Panc1 (cell line): Measurements from ENCODE around the gene AVEN.

ENCODE experiments used
- POLR2AphosphoS5 ChIP-seq: IDR thresholded peaks from 2 replicates; pipeline ENCODE4 v1.6.1; 2012; ENCODE audit warnings: mild to moderate bottlenecking, low read depth, low read length, moderate library complexity
- SIN3A ChIP-seq: IDR thresholded peaks from 2 replicates; pipeline ENCODE4 v1.6.1; 2012; ENCODE audit warnings: low read depth, mild to moderate bottlenecking, low read length, moderate library complexity, borderline replicate concordance; ENCODE audit not compliant: insufficient read depth
- TCF7L2 ChIP-seq: IDR thresholded peaks from 2 replicates; pipeline ENCODE4 v1.6.1; 2011; ENCODE audit warnings: mild to moderate bottlenecking, low read depth, low read length, inconsistent platforms
- TF ChIP-seq, protein P1 (sequence below): fragments of 450-650 bp; IDR thresholded peaks from 2 replicates; pipeline ENCODE4 v1.5.1; 2017; ENCODE audit warnings: mild to moderate bottlenecking
- TF ChIP-seq, protein P2 (sequence below), 2 experiments: IDR thresholded peaks; 2 replicates each; pipeline ENCODE4 v1.6.1; 2011 to 2012; ENCODE audit warnings: low read depth in 2 of 2, control low read depth in 1 of 2, low read length in 1 of 2, mild to moderate bottlenecking in 1 of 2, moderate library complexity in 1 of 2; ENCODE audit not compliant: insufficient read depth in 1 of 2

DNA sequence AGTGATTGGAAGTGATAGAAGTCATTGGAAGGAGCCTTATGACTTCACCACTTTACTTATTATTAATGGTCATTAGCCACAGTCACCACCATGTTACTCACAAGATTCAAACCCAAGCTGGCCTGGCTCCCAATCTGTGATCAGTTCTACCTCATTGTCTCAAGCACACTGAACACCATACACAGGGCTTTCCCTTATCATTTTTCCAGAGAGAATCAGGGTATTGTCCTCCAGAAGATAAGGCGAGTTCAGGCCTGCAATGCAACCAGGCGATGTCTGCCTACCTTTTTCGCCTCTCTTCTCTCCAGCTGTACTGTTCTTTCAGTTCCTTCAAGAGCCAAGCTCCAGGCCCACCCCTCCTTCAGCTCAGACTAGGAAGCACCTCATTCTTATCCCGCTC, 37.8 kb upstream of the AVEN start:
- TF ChIP-seq, protein P1, sequence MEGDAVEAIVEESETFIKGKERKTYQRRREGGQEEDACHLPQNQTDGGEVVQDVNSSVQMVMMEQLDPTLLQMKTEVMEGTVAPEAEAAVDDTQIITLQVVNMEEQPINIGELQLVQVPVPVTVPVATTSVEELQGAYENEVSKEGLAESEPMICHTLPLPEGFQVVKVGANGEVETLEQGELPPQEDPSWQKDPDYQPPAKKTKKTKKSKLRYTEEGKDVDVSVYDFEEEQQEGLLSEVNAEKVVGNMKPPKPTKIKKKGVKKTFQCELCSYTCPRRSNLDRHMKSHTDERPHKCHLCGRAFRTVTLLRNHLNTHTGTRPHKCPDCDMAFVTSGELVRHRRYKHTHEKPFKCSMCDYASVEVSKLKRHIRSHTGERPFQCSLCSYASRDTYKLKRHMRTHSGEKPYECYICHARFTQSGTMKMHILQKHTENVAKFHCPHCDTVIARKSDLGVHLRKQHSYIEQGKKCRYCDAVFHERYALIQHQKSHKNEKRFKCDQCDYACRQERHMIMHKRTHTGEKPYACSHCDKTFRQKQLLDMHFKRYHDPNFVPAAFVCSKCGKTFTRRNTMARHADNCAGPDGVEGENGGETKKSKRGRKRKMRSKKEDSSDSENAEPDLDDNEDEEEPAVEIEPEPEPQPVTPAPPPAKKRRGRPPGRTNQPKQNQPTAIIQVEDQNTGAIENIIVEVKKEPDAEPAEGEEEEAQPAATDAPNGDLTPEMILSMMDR, result no peak
- TF ChIP-seq POLR2AphosphoS5 (no peak), TCF7L2 (no peak), SIN3A (no peak)
- TF ChIP-seq, protein P2, sequence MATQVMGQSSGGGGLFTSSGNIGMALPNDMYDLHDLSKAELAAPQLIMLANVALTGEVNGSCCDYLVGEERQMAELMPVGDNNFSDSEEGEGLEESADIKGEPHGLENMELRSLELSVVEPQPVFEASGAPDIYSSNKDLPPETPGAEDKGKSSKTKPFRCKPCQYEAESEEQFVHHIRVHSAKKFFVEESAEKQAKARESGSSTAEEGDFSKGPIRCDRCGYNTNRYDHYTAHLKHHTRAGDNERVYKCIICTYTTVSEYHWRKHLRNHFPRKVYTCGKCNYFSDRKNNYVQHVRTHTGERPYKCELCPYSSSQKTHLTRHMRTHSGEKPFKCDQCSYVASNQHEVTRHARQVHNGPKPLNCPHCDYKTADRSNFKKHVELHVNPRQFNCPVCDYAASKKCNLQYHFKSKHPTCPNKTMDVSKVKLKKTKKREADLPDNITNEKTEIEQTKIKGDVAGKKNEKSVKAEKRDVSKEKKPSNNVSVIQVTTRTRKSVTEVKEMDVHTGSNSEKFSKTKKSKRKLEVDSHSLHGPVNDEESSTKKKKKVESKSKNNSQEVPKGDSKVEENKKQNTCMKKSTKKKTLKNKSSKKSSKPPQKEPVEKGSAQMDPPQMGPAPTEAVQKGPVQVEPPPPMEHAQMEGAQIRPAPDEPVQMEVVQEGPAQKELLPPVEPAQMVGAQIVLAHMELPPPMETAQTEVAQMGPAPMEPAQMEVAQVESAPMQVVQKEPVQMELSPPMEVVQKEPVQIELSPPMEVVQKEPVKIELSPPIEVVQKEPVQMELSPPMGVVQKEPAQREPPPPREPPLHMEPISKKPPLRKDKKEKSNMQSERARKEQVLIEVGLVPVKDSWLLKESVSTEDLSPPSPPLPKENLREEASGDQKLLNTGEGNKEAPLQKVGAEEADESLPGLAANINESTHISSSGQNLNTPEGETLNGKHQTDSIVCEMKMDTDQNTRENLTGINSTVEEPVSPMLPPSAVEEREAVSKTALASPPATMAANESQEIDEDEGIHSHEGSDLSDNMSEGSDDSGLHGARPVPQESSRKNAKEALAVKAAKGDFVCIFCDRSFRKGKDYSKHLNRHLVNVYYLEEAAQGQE (IDR thresholded peaks at IDR 0.05; ENCODE audit: insufficient read depth in 1 of 2, low read depth in 2 of 2, low read length in 1 of 2), result no peak
